GM12878 (cell line): ENCODE data around the gene CNST.

Source experiments
- BMI1 ChIP-seq: fragments of 450-650 bp; IDR thresholded peaks from 2 replicates; pipeline ENCODE4 v1.6.1; 2016; ENCODE audit warnings: mild to moderate bottlenecking, moderate library complexity, borderline replicate concordance
- CTCF ChIP-seq, 3 experiments: IDR thresholded peaks in 2 of 3; conservative IDR thresholded peaks in 1 of 3; 2 replicates each; pipeline ENCODE4 v1.5.1; 2011; ENCODE audit warnings: low read depth in 3 of 3, low read length in 3 of 3, mild to moderate bottlenecking in 3 of 3, control low read depth in 2 of 3, moderate library complexity in 2 of 3, inconsistent platforms in 1 of 3, mixed read lengths in 1 of 3; ENCODE audit not compliant: control insufficient read depth in 2 of 3, insufficient read depth in 1 of 3; ENCODE audit errors: extremely low read depth in 1 of 3
- EZH2 ChIP-seq: IDR thresholded peaks from 2 replicates; pipeline ENCODE4 v1.6.1; 2012; ENCODE audit warnings: low read depth, mild to moderate bottlenecking, control low read depth, inconsistent platforms, low read length, borderline replicate concordance; ENCODE audit not compliant: control insufficient read depth
- KDM1A ChIP-seq: fragments of 200-600 bp; sonication (generic); IDR thresholded peaks from 2 replicates; pipeline ENCODE4 v1.6.1; 2016; ENCODE audit warnings: borderline replicate concordance
- SMC3 ChIP-seq: IDR thresholded peaks from 2 replicates; pipeline ENCODE4 v1.6.1; 2011; ENCODE audit warnings: low read length, improper control_type of control experiment, borderline replicate concordance
- TCF3 ChIP-seq: IDR thresholded peaks from 2 replicates; pipeline ENCODE4 v1.6.1; 2012; ENCODE audit warnings: low read depth, mild to moderate bottlenecking, low read length, borderline replicate concordance; ENCODE audit not compliant: insufficient read depth

DNA sequence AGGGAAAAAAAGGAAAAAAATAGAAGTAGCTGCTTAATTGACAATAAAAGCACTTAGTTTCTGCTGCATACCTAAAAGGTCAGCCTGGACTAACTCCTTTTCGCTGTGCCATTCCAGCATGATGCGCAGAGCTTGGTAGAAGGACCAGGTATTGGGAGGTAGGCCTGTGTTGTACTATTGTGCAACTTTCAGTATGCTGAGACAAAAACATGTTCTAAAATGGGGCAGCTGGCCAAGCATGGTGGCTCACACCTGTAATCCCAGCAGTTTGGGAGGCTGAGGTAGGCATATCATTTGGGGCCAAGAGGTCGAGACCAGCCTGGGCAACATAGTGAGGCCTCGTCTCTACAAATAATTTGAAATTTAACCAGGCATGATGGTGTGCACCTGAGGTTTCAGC is 142.9 kb downstream of the CNST start:
- TF ChIP-seq CTCF (IDR thresholded peaks at IDR 0.05 in 2 of 3, conservative IDR thresholded peaks at IDR 0.05 in 1 of 3; ENCODE audit: control insufficient read depth in 2 of 3, extremely low read depth in 1 of 3, insufficient read depth in 1 of 3, low read depth in 3 of 3, low read length in 3 of 3) (no peak), EZH2 (no peak), TCF3 (no peak), SMC3 (no peak), BMI1 (no peak), KDM1A (no peak)
